Measurements from ENCODE around the gene NDUFAF3.

Gene NDUFAF3, protein sequence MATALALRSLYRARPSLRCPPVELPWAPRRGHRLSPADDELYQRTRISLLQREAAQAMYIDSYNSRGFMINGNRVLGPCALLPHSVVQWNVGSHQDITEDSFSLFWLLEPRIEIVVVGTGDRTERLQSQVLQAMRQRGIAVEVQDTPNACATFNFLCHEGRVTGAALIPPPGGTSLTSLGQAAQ

GRCh38 chr3:49021813-49022687, at the start of gene NDUFAF3:
Gene NDUFAF3 (plus strand): TSS chr3:49022121. CDS start chr3:49022145, 24 bp downstream.
- peak; percentile 99 for DNase-seq

- peak; percentile 21 for DNase-seq
Observed at GRCh38 chr3:48974076-48974864, 47.7 kb upstream of the NDUFAF3 start.

- DNase-seq: no peak
Observed at GRCh38 chr3:48979451-48979850, 42.5 kb upstream of the NDUFAF3 start.

DNA sequence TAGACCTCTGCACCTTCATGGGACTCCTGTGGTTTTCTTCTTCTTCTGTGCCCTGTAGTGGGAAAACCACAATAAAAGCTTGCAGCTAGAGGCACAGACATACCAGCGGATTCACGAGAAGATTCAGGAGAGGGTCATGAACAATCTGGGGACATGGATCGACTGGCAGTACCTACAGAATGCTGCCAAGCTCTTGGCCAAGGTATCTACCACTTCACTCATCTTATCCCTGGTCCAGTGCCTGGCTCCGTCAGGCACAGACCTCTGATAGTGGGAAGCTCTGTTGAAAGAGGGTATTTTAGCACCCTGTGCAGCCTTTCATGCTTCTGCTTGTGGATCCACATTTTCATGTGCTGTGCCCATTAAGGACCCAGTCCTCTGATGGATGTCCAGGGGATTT, 41.6 kb upstream of the NDUFAF3 start:
- no peak for DNase-seq

- no peak for DNase-seq
Observed at GRCh38 chr3:48982016-48982415, 39.9 kb upstream of the NDUFAF3 start.

DNA sequence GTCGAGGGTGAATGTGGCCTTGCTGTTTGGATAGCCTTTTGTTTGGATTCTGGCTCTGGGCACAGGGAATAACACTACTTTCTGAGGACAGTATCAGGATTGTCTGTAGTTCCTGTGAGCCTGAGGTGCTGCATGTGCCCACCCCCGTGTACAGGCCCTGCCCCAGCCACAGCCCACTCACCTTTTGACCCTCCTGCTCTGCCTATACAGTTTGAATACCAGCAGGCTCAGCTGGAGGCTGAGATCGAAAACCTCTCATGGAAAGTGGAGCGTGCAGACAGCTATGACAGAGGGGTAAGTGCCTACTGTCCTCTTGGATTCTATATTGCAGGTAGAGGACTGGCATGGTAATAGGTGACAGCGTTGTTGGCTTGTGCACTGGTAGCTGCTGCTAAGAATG, 39.2 kb upstream of the NDUFAF3 start:
- DNase-seq: no peak

- DNase-seq: no peak
Observed at GRCh38 chr3:48983096-48983495, 38.8 kb upstream of the NDUFAF3 start.

GRCh38 chr3:48984663-48985062, 37.3 kb upstream of the NDUFAF3 start:
- no peak for DNase-seq

GRCh38 chr3:48985831-48986376, 36.0 kb upstream of the NDUFAF3 start:
- no peak for DNase-seq

GRCh38 chr3:48989126-48989795, 32.7 kb upstream of the NDUFAF3 start:
- peak; percentile 50 for DNase-seq

DNA sequence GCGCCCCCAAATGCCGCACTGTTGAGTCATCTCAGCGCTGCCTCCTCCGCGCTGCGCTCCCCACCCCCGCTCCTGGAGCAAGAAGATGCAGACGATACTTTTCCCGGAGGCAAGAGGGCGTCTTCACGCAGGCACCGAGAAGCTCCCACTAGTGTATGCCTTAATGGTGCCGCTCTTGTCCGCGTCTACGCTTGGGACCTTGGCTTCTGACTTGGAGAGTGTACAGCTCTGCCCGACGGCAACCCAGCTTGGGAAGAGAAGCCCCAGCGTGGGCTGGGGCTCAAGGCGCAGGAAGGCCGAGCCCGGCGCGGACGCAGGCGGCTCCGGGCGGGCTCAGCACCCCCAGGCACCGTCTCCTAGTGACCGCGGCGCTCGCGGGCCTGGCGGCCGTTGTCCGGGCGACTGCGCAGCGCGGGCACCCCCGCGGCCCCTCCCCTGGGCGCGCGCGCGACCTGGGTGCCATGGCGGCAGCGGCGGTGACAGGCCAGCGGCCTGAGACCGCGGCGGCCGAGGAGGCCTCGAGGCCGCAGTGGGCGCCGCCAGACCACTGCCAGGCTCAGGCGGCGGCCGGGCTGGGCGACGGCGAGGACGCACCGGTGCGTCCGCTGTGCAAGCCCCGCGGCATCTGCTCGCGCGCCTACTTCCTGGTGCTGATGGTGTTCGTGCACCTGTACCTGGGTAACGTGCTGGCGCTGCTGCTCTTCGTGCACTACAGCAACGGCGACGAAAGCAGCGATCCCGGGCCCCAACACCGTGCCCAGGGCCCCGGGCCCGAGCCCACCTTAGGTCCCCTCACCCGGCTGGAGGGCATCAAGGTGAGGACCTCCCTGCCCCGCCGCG, 31.9 kb upstream of the NDUFAF3 start, which contains the start of gene P4HTM:
Gene P4HTM, plus strand, starts transcription at position 446 of the 840 bp plus-strand sequence. Its CDS starts 16 bp downstream, at position 462.
- DNase-seq: peak; percentile 84

GRCh38 chr3:48990636-48991469, 31.1 kb upstream of the NDUFAF3 start:
- peak; percentile 57 for DNase-seq

- no peak for DNase-seq
Observed at GRCh38 chr3:48991851-48992545, 29.9 kb upstream of the NDUFAF3 start.

GRCh38 chr3:48993834-48994233, 28.1 kb upstream of the NDUFAF3 start:
- no peak for DNase-seq

DNA sequence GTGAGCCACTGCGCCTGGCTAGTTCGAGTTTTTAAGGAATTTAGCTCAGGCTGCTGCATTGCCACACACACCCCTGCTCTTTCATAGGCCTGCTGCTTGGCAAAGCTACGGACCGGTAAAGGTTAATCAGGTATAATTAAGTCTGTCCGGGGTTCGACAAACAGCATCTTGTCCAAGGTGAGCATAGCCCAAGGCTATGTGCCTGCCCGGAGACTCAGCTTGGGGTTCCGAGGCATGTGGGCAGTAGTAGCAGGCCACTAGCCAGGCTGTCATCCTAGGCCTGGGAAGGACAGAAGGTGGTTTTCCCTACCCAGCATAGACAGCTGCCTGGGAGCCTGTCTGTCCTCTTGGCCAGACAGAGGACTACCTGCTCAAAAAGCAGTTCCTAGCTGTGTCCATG, 25.3 kb upstream of the NDUFAF3 start:
- no peak for DNase-seq

DNA sequence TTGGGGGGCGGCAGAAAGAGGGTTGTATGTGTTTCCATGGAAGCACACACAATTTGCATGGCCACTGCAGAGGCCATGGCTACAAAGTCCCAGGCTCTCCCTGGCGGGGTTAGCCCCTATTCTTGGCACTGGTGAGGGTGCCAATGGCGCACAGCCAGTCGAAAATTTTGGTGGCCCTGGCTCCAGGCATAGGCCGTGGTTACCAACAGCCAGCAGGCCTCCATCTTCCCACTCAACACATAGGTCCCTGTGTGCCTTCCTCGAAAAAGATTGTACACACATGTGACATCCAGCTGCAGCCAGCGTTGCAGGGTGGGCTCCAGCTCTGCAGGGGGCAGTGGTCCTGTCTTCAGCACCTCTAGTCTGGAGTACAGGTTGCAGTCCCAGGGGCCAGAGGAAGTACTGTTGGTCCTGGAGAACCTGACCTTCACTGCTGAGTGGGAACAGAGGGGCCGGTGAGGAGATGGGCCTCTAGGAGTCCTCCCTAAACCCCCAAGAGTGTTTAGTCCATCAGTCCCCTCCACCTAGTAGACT, 24.8 kb upstream of the NDUFAF3 start:
- no peak for DNase-seq

- peak; percentile 32 for DNase-seq
Observed at GRCh38 chr3:48997714-48998637, 23.9 kb upstream of the NDUFAF3 start.

GRCh38 chr3:48999085-48999858, 22.6 kb upstream of the NDUFAF3 start:
- DNase-seq: peak; percentile 59

Data from NCI-H69 (cell line).